HepG2 (cell line): ENCODE results near the gene AQP11. TPM values are rescaled to one million over a fixed set of nuclear protein-coding genes. Genes with fewer than 3 reads are reported as not detected.

Experiments used
- ESRRA ChIP-seq: sonication (generic); formaldehyde crosslinking; IDR thresholded peaks from 2 replicates; pipeline ENCODE4 v1.5.1; 2020; ENCODE audit warnings: mild to moderate bottlenecking, low read depth, missing genetic modification reagents
- ETV5 ChIP-seq: IDR thresholded peaks from 2 replicates; pipeline ENCODE4 v1.6.1; 2018; ENCODE audit warnings: missing biosample characterization, missing genetic modification reagents, inconsistent platforms, borderline replicate concordance
- HNRNPK ChIP-seq: fragments of 200-400 bp; formaldehyde crosslinking; IDR thresholded peaks from 2 replicates; pipeline ENCODE4 v1.6.1; 2018; ENCODE audit warnings: low read length, low read depth, moderate library complexity, mild to moderate bottlenecking; ENCODE audit not compliant: poor library complexity, severe bottlenecking
- MAFK ChIP-seq, 2 experiments: IDR thresholded peaks in 1 of 2; conservative IDR thresholded peaks in 1 of 2; 2 replicates each; pipeline ENCODE4 v1.6.1; 2011; ENCODE audit warnings: improper control_type of control experiment in 2 of 2, low read length in 2 of 2
- MLXIP ChIP-seq: sonication (generic); formaldehyde crosslinking; IDR thresholded peaks from 2 replicates; pipeline ENCODE4 v1.9.0; 2021; ENCODE audit warnings: missing genetic modification reagents, borderline replicate concordance
- PBX2 ChIP-seq: IDR thresholded peaks from 2 replicates; pipeline ENCODE4 v1.6.1; 2016; ENCODE audit warnings: control low read depth
- PPARG ChIP-seq: conservative IDR thresholded peaks from 2 replicates; pipeline ENCODE4 v1.6.1; 2016; ENCODE audit warnings: missing biosample characterization, missing genetic modification reagents
- ZNF160 ChIP-seq: sonication (generic); formaldehyde crosslinking; IDR thresholded peaks from 2 replicates; pipeline ENCODE4 v1.8.0; 2022; ENCODE audit warnings: mild to moderate bottlenecking, inconsistent platforms, missing genetic modification reagents
- ZNF646 ChIP-seq: sonication (generic); formaldehyde crosslinking; IDR thresholded peaks from 2 replicates; pipeline ENCODE4 v1.9.0; 2021; ENCODE audit warnings: mild to moderate bottlenecking, missing genetic modification reagents
- ZNF747 ChIP-seq: sonication (generic); formaldehyde crosslinking; IDR thresholded peaks from 2 replicates; pipeline ENCODE4 v1.8.1; 2023; ENCODE audit warnings: missing genetic modification reagents, mild to moderate bottlenecking, borderline replicate concordance
- ZNF761 ChIP-seq: sonication (generic); formaldehyde crosslinking; conservative IDR thresholded peaks from 2 replicates; pipeline ENCODE4 v1.4.0; 2020; ENCODE audit warnings: mild to moderate bottlenecking, missing genetic modification reagents
- polyA plus RNA-seq, 8 experiments: library from polyadenylated mRNA; depleted of rRNA in 3 of 8; stranded (reverse) in 7 of 8; unstranded in 1 of 8; fragments of >200 nt; fragmentation: Illumina TruSeq in 4 of 8; extraction: Trizol in 4 of 8; gene quantifications; 2 replicates each; pipeline versions ENCODE4 v1.2.1 to v1.2.3, GENCODE V29; 2011 to 2016; ENCODE audit warnings: low read depth in 4 of 8, missing spikeins in 1 of 8, mixed read lengths in 1 of 8; ENCODE audit not compliant: insufficient read depth in 1 of 8
- total RNA-seq, 5 experiments: library from RNA; depleted of rRNA; stranded (reverse); fragments of >200 nt; fragmentation: Illumina TruSeq; extraction: Trizol; gene quantifications; 2 replicates each; pipeline ENCODE4 v1.2.3, GENCODE V29; 2016; ENCODE audit warnings: low read depth in 1 of 5
- TF ChIP-seq, protein P1 (sequence below): sonication (generic); formaldehyde crosslinking; IDR thresholded peaks from 2 replicates; pipeline ENCODE4 v1.4.0; 2020; ENCODE audit warnings: missing genetic modification reagents, borderline replicate concordance

The AQP11 gene
- total and polyA plus RNA-seq, 2 of the 13 experiments (the other 11 are each of a cell fraction or from before 2014, with no cell fraction given), result 10.4 to 15.3 TPM

DNA sequence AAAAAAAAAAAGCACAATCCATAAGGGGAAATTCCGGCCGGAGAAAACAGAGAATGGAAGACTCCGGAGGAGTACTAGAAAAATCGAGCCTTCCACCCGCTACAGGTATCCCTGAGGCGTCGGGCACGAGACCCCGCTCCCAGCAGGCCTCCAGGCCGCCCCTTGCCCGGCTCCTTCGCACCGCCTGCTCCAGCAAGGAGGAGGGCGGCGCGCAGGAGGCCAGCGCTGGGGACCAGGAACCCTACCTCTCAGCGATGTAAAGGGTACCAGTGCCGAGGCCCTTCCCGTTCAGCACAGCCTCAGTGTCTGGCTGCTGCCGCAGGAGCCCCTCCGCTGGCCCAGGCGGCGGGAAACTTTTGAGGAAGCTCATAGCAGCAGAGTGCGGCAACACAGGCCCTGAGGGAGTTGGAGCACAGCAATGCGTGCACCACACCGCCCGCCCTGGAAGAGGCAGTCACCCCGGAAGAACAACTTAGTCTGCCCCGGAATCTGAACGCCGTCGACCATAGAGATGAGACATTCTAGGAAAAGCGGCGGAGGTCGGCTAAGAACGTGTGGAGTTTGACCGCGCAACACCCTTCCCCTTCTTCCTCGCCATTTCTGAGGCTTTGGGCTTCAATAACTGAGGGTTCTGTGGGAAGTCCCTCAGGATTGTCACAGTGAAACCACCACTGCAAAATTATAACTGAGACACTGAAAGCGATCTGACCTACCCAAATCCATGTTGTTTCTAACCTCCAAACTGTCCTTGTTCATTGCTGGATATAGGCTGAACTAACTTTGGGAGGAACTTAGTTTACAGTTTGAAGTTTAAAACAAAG, 47.8 kb downstream of the AQP11 start, which contains the start of gene CLNS1A (continued):
- TF ChIP-seq, protein P1, sequence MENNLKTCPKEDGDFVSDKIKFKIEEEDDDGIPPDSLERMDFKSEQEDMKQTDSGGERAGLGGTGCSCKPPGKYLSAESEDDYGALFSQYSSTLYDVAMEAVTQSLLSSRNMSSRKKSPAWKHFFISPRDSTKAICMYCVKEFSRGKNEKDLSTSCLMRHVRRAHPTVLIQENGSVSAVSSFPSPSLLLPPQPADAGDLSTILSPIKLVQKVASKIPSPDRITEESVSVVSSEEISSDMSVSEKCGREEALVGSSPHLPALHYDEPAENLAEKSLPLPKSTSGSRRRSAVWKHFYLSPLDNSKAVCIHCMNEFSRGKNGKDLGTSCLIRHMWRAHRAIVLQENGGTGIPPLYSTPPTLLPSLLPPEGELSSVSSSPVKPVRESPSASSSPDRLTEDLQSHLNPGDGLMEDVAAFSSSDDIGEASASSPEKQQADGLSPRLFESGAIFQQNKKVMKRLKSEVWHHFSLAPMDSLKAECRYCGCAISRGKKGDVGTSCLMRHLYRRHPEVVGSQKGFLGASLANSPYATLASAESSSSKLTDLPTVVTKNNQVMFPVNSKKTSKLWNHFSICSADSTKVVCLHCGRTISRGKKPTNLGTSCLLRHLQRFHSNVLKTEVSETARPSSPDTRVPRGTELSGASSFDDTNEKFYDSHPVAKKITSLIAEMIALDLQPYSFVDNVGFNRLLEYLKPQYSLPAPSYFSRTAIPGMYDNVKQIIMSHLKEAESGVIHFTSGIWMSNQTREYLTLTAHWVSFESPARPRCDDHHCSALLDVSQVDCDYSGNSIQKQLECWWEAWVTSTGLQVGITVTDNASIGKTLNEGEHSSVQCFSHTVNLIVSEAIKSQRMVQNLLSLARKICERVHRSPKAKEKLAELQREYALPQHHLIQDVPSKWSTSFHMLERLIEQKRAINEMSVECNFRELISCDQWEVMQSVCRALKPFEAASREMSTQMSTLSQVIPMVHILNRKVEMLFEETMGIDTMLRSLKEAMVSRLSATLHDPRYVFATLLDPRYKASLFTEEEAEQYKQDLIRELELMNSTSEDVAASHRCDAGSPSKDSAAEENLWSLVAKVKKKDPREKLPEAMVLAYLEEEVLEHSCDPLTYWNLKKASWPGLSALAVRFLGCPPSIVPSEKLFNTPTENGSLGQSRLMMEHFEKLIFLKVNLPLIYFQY (CRISPR knock-in tag), result peak; percentile 71; the same call in 1 of the 2 replicates
- TF ChIP-seq ZNF747 (CRISPR knock-in tag), result peak; percentile 78
- TF ChIP-seq PPARG (CRISPR knock-in tag), result no peak
- 0 out of 2 replicates have a peak, but pooled peaks have one; percentile 63 for TF ChIP-seq ZNF761 (CRISPR knock-in tag)
- TF ChIP-seq HNRNPK, result no peak
- TF ChIP-seq ESRRA, result peak; percentile 79
- peak; percentile 60; the same call in 1 of the 2 replicates for TF ChIP-seq MLXIP
- no peak for TF ChIP-seq PBX2 (CRISPR knock-in tag)
- TF ChIP-seq ZNF160 (CRISPR knock-in tag), result peak; percentile 77; the same call in 1 of the 2 replicates
- TF ChIP-seq ETV5 (CRISPR knock-in tag), result peak; percentile 65; the same call in 1 of the 2 replicates
- no peak for TF ChIP-seq MAFK (conservative IDR thresholded peaks at IDR 0.05 in 1 of 2, IDR thresholded peaks at IDR 0.05 in 1 of 2; ENCODE audit: low read length in 2 of 2)
- 0 out of 2 replicates have a peak, but pooled peaks have one; percentile 29 for TF ChIP-seq ZNF646 (CRISPR knock-in tag)
